HCT116 (cell line): Measurements from ENCODE around the gene PRTG. TPM values are rescaled to one million over a fixed set of nuclear protein-coding genes. Genes with fewer than 3 reads are reported as not detected.

Source experiments
- ATAC-seq: fragments of 200-7000 bp; cut with Tn5 transposase; 2 replicates; pipeline ENCODE4 v1.9.1; 2020; ENCODE audit warnings: mild to moderate bottlenecking, moderate library complexity
- BruUV-seq: library from RNA; stranded (reverse); fragments of 400-500 nt; replicated peaks from 2 replicates; lab custom pipeline; 2021; lab: Mats Ljungman, UMichigan
- CTCF ChIA-PET: fragments of 300-600 bp; sonication (Branson Sonifier 250); formaldehyde crosslinking; loops from one replicate; lab custom pipeline; 2021; ENCODE audit warnings: antibody characterized with exemption; lab: Charles Lee
- POLR2A ChIA-PET: fragments of 300-600, 350-600 bp; sonication (Branson Sonifier 250); formaldehyde crosslinking; loops from one replicate; lab custom pipeline; 2021; ENCODE audit warnings: antibody characterized with exemption; lab: Charles Lee
- RAD21 ChIA-PET, 2 experiments: fragments of 300-600 bp; sonication (Branson Sonifier 250); formaldehyde crosslinking; loops; one replicate each; lab custom pipeline; 2023; ENCODE audit warnings: low total read pairs in 2 of 2; ENCODE audit not compliant: uncharacterized antibody in 2 of 2, unreplicated experiment in 2 of 2, low non-redundant PET in 1 of 2; lab: Charles Lee
- DNase-seq: peaks from one replicate; pipeline ENCODE4 v3.0.0-alpha.2; 2010; ENCODE audit warnings: low read depth, low spot score
- H2AFZ ChIP-seq: fragments of 200-600 bp; shearing (Covaris generic), sonication (generic); 2 replicates; pipeline ENCODE4 v1.6.1; 2017; ENCODE audit warnings: low read depth, mixed run types, mixed read lengths, antibody characterized with exemption, low read length; ENCODE audit not compliant: poor library complexity, severe bottlenecking
- H3K27ac ChIP-seq: 2 replicates; pipeline ENCODE4 v1.5.1; 2012; ENCODE audit warnings: low read depth, low read length
- H3K27me3 ChIP-seq: fragments of 200-600 bp; sonication (generic); 2 replicates; pipeline ENCODE4 v1.6.1; 2016; ENCODE audit warnings: mixed run types, low read length, mixed read lengths; ENCODE audit not compliant: insufficient read depth
- H3K36me3 ChIP-seq, 2 experiments: fragments of 200-500 bp in 1 of 2; fragments of 200-600 bp in 1 of 2; sonication (Bioruptor generic) in 1 of 2; sonication (generic) in 1 of 2; 2 replicates each; pipeline versions ENCODE4 v1.5.1 to v1.6.1; 2014 to 2016; ENCODE audit warnings: low read length in 2 of 2, inconsistent platforms in 1 of 2, mixed read lengths in 1 of 2, mixed run types in 1 of 2; ENCODE audit not compliant: insufficient read depth in 2 of 2, control insufficient read depth in 1 of 2
- H3K4me1 ChIP-seq, 2 experiments: fragments of 200-600 bp in 1 of 2; sonication (generic) in 1 of 2; 2 replicates each; pipeline versions ENCODE4 v1.5.1 to v1.6.1; 2012 to 2017; ENCODE audit warnings: low read length in 2 of 2, inconsistent platforms in 1 of 2, mild to moderate bottlenecking in 1 of 2, mixed read lengths in 1 of 2, mixed run types in 1 of 2, moderate library complexity in 1 of 2; ENCODE audit not compliant: insufficient read depth in 2 of 2, control insufficient read depth in 1 of 2
- H3K4me2 ChIP-seq: fragments of 200-600 bp; sonication (generic); 2 replicates; pipeline ENCODE4 v1.6.1; 2017; ENCODE audit warnings: mixed run types, low read length, mixed read lengths
- H3K4me3 ChIP-seq, 2 experiments: fragments of 200-600 bp in 1 of 2; sonication (generic) in 1 of 2; replicated peaks in 1 of 2; 2 replicates each; pipeline ENCODE4 v1.5.1; 2011 to 2016; ENCODE audit warnings: low read length in 2 of 2, control low read depth in 1 of 2, low read depth in 1 of 2, mild to moderate bottlenecking in 1 of 2, mixed read lengths in 1 of 2, mixed run types in 1 of 2
- H3K79me2 ChIP-seq: fragments of 200-600 bp; sonication (generic); 2 replicates; pipeline ENCODE4 v1.6.1; 2017; ENCODE audit warnings: mild to moderate bottlenecking, mixed run types, low read length, moderate library complexity, mixed read lengths; ENCODE audit not compliant: insufficient read depth
- H3K9ac ChIP-seq: fragments of 200-600 bp; sonication (generic); 2 replicates; pipeline ENCODE4 v1.6.1; 2016; ENCODE audit warnings: low read length, mixed read lengths
- H3K9me2 ChIP-seq: fragments of 200-600 bp; sonication (generic), shearing (Covaris generic); 2 replicates; pipeline ENCODE4 v1.6.1; 2017; ENCODE audit warnings: mixed run types, mild to moderate bottlenecking, moderate library complexity; ENCODE audit not compliant: insufficient read depth
- H3K9me3 ChIP-seq, 2 experiments: fragments of 200-500 bp in 1 of 2; fragments of 200-600 bp in 1 of 2; sonication (Bioruptor generic) in 1 of 2; sonication (generic) in 1 of 2; 2 replicates each; pipeline ENCODE4 v1.6.1; 2014 to 2017; ENCODE audit warnings: low read length in 2 of 2, mixed read lengths in 2 of 2, inconsistent platforms in 1 of 2, low read depth in 1 of 2, mild to moderate bottlenecking in 1 of 2, mixed run types in 1 of 2, moderate library complexity in 1 of 2; ENCODE audit not compliant: control insufficient read depth in 1 of 2, insufficient read depth in 1 of 2
- H4K20me1 ChIP-seq: fragments of 200-600 bp; sonication (generic), shearing (Covaris generic); 2 replicates; pipeline ENCODE4 v1.6.1; 2017; ENCODE audit warnings: mixed run types, mild to moderate bottlenecking, moderate library complexity; ENCODE audit not compliant: insufficient read depth
- ATF3 ChIP-seq: IDR thresholded peaks from 2 replicates; pipeline ENCODE4 v1.6.1; 2012
- CBX3 ChIP-seq: IDR thresholded peaks from 2 replicates; pipeline ENCODE4 v1.6.1; 2012; ENCODE audit warnings: low read depth
- CEBPB ChIP-seq: IDR thresholded peaks from 2 replicates; pipeline ENCODE4 v1.6.1; 2012; ENCODE audit warnings: low read depth
- ELF1 ChIP-seq: IDR thresholded peaks from 2 replicates; pipeline ENCODE4 v1.6.1; 2012; ENCODE audit warnings: low read depth, borderline replicate concordance
- EZH2 ChIP-seq: fragments of 200-600 bp; sonication (generic); IDR thresholded peaks from 2 replicates; pipeline ENCODE4 v1.6.1; 2017; ENCODE audit warnings: antibody characterized with exemption, mixed run types
- EZH2phosphoT487 ChIP-seq: fragments of 200-600 bp; IDR thresholded peaks from 2 replicates; pipeline ENCODE4 v1.6.1; 2018; ENCODE audit warnings: antibody characterized with exemption, borderline replicate concordance
- POLR2A ChIP-seq: IDR thresholded peaks from 2 replicates; pipeline ENCODE4 v1.7.0; 2011; ENCODE audit warnings: borderline replicate concordance; ENCODE audit not compliant: insufficient read depth, insufficient read length; ENCODE audit errors: extremely low read depth
- REST ChIP-seq: IDR thresholded peaks from 2 replicates; pipeline ENCODE4 v1.6.1; 2012; ENCODE audit warnings: low read depth
- SIN3A ChIP-seq: IDR thresholded peaks from 2 replicates; pipeline ENCODE4 v1.6.1; 2012; ENCODE audit warnings: low read depth
- SP1 ChIP-seq: IDR thresholded peaks from 2 replicates; pipeline ENCODE4 v1.6.1; 2012; ENCODE audit warnings: low read depth
- SRF ChIP-seq: IDR thresholded peaks from 2 replicates; pipeline ENCODE4 v1.6.1; 2012; ENCODE audit warnings: low read depth
- TCF7L2 ChIP-seq: IDR thresholded peaks from 2 replicates; pipeline ENCODE4 v1.7.0; 2011; ENCODE audit warnings: borderline replicate concordance, inconsistent platforms; ENCODE audit not compliant: insufficient read depth, insufficient read length; ENCODE audit errors: extremely low read depth
- YY1 ChIP-seq: IDR thresholded peaks from 2 replicates; pipeline ENCODE4 v1.6.1; 2011; ENCODE audit warnings: low read length, low read depth, moderate library complexity, mild to moderate bottlenecking; ENCODE audit not compliant: insufficient replicate concordance; ENCODE audit errors: extremely low read depth
- intact Hi-C: fragments of 100-400 bp; cut with micrococcal nuclease; formaldehyde crosslinking; loops from 2 replicates; pipeline ENCODE4 v1.10.0; 2022
- total RNA-seq: library from RNA; stranded (reverse); gene quantifications from one replicate; pipeline ENCODE4 v1.2.1, GENCODE V29; 2021; ENCODE audit not compliant: unreplicated experiment

Gene PRTG
- total RNA-seq, 1 experiment from 2014 or later = not detected

GRCh38 chr15:55687792-55688191 lies 55.2 kb downstream of the PRTG start:
- CTCF ChIA-PET = no interaction called here
- POLR2A ChIA-PET = no interaction called here
- intact Hi-C loops = no loop called here

More at GRCh38 chr15:55687792-55688191, 55.2 kb downstream of the PRTG start:
- H3K9ac ChIP-seq = no peak overlapping the region
- H3K36me3 ChIP-seq = no peaks in the 10 kb centered on the region
- ATAC-seq (no peak), DNase-seq (no peak)
- TF ChIP-seq REST (no peak), TCF7L2 (no peak), EZH2 (no peak), POLR2A (no peak), ELF1 (no peak), SRF (no peak), SP1 (no peak), EZH2phosphoT487 (no peak), CEBPB (no peak), CBX3 (no peak), SIN3A (no peak), YY1 (no peak), ATF3 (no peak)
- no peaks in the 10 kb centered on the region for H4K20me1 ChIP-seq
- H3K9me2 ChIP-seq = 0 out of 2 replicates have a peak, but pooled peaks cover 3% of the 10 kb centered on the region
- no peak overlapping the region for H2AFZ ChIP-seq
- no TSS peak for BruUV-seq
- no peak overlapping the region for H3K27ac ChIP-seq
- no peaks in the 10 kb centered on the region for H3K9me3 ChIP-seq
- H3K79me2 ChIP-seq = no peaks in the 10 kb centered on the region
- no peaks in the 10 kb centered on the region for H3K4me1 ChIP-seq
- H3K4me3 ChIP-seq = no peak overlapping the region
- no peaks in the 10 kb centered on the region for H3K27me3 ChIP-seq
- RAD21 ChIA-PET = no interaction called here
- H3K4me2 ChIP-seq = no peak overlapping the region
